HCT116 (cell line): ENCODE data around the gene DEPDC5. TPM values are rescaled to one million over a fixed set of nuclear protein-coding genes. Genes with fewer than 3 reads are reported as not detected.

ENCODE experiments used
- ATAC-seq: fragments of 200-7000 bp; cut with Tn5 transposase; 2 replicates; pipeline ENCODE4 v1.9.1; 2020; ENCODE audit warnings: mild to moderate bottlenecking, moderate library complexity
- BruUV-seq: library from RNA; stranded (reverse); fragments of 400-500 nt; replicated peaks from 2 replicates; lab custom pipeline; 2021; lab: Mats Ljungman, UMichigan
- CTCF ChIA-PET: fragments of 300-600 bp; sonication (Branson Sonifier 250); formaldehyde crosslinking; loops from one replicate; lab custom pipeline; 2021; ENCODE audit warnings: antibody characterized with exemption; lab: Charles Lee
- POLR2A ChIA-PET: fragments of 300-600, 350-600 bp; sonication (Branson Sonifier 250); formaldehyde crosslinking; loops from one replicate; lab custom pipeline; 2021; ENCODE audit warnings: antibody characterized with exemption; lab: Charles Lee
- RAD21 ChIA-PET, 2 experiments: fragments of 300-600 bp; sonication (Branson Sonifier 250); formaldehyde crosslinking; loops; one replicate each; lab custom pipeline; 2023; ENCODE audit warnings: low total read pairs in 2 of 2; ENCODE audit not compliant: uncharacterized antibody in 2 of 2, unreplicated experiment in 2 of 2, low non-redundant PET in 1 of 2; lab: Charles Lee
- DNase-seq: peaks from one replicate; pipeline ENCODE4 v3.0.0-alpha.2; 2010; ENCODE audit warnings: low read depth, low spot score
- H2AFZ ChIP-seq: fragments of 200-600 bp; shearing (Covaris generic), sonication (generic); 2 replicates; pipeline ENCODE4 v1.6.1; 2017; ENCODE audit warnings: low read depth, mixed run types, mixed read lengths, antibody characterized with exemption, low read length; ENCODE audit not compliant: poor library complexity, severe bottlenecking
- H3K27ac ChIP-seq: 2 replicates; pipeline ENCODE4 v1.5.1; 2012; ENCODE audit warnings: low read depth, low read length
- H3K27me3 ChIP-seq: fragments of 200-600 bp; sonication (generic); 2 replicates; pipeline ENCODE4 v1.6.1; 2016; ENCODE audit warnings: mixed run types, low read length, mixed read lengths; ENCODE audit not compliant: insufficient read depth
- H3K36me3 ChIP-seq, 2 experiments: fragments of 200-500 bp in 1 of 2; fragments of 200-600 bp in 1 of 2; sonication (Bioruptor generic) in 1 of 2; sonication (generic) in 1 of 2; 2 replicates each; pipeline versions ENCODE4 v1.5.1 to v1.6.1; 2014 to 2016; ENCODE audit warnings: low read length in 2 of 2, inconsistent platforms in 1 of 2, mixed read lengths in 1 of 2, mixed run types in 1 of 2; ENCODE audit not compliant: insufficient read depth in 2 of 2, control insufficient read depth in 1 of 2
- H3K4me1 ChIP-seq, 2 experiments: fragments of 200-600 bp in 1 of 2; sonication (generic) in 1 of 2; 2 replicates each; pipeline versions ENCODE4 v1.5.1 to v1.6.1; 2012 to 2017; ENCODE audit warnings: low read length in 2 of 2, inconsistent platforms in 1 of 2, mild to moderate bottlenecking in 1 of 2, mixed read lengths in 1 of 2, mixed run types in 1 of 2, moderate library complexity in 1 of 2; ENCODE audit not compliant: insufficient read depth in 2 of 2, control insufficient read depth in 1 of 2
- H3K4me2 ChIP-seq: fragments of 200-600 bp; sonication (generic); 2 replicates; pipeline ENCODE4 v1.6.1; 2017; ENCODE audit warnings: mixed run types, low read length, mixed read lengths
- H3K4me3 ChIP-seq, 2 experiments: fragments of 200-600 bp in 1 of 2; sonication (generic) in 1 of 2; replicated peaks in 1 of 2; 2 replicates each; pipeline ENCODE4 v1.5.1; 2011 to 2016; ENCODE audit warnings: low read length in 2 of 2, control low read depth in 1 of 2, low read depth in 1 of 2, mild to moderate bottlenecking in 1 of 2, mixed read lengths in 1 of 2, mixed run types in 1 of 2
- H3K79me2 ChIP-seq: fragments of 200-600 bp; sonication (generic); 2 replicates; pipeline ENCODE4 v1.6.1; 2017; ENCODE audit warnings: mild to moderate bottlenecking, mixed run types, low read length, moderate library complexity, mixed read lengths; ENCODE audit not compliant: insufficient read depth
- H3K9ac ChIP-seq: fragments of 200-600 bp; sonication (generic); 2 replicates; pipeline ENCODE4 v1.6.1; 2016; ENCODE audit warnings: low read length, mixed read lengths
- H3K9me2 ChIP-seq: fragments of 200-600 bp; sonication (generic), shearing (Covaris generic); 2 replicates; pipeline ENCODE4 v1.6.1; 2017; ENCODE audit warnings: mixed run types, mild to moderate bottlenecking, moderate library complexity; ENCODE audit not compliant: insufficient read depth
- H3K9me3 ChIP-seq, 2 experiments: fragments of 200-500 bp in 1 of 2; fragments of 200-600 bp in 1 of 2; sonication (Bioruptor generic) in 1 of 2; sonication (generic) in 1 of 2; 2 replicates each; pipeline ENCODE4 v1.6.1; 2014 to 2017; ENCODE audit warnings: low read length in 2 of 2, mixed read lengths in 2 of 2, inconsistent platforms in 1 of 2, low read depth in 1 of 2, mild to moderate bottlenecking in 1 of 2, mixed run types in 1 of 2, moderate library complexity in 1 of 2; ENCODE audit not compliant: control insufficient read depth in 1 of 2, insufficient read depth in 1 of 2
- H4K20me1 ChIP-seq: fragments of 200-600 bp; sonication (generic), shearing (Covaris generic); 2 replicates; pipeline ENCODE4 v1.6.1; 2017; ENCODE audit warnings: mixed run types, mild to moderate bottlenecking, moderate library complexity; ENCODE audit not compliant: insufficient read depth
- ATF3 ChIP-seq: IDR thresholded peaks from 2 replicates; pipeline ENCODE4 v1.6.1; 2012
- CBX3 ChIP-seq: IDR thresholded peaks from 2 replicates; pipeline ENCODE4 v1.6.1; 2012; ENCODE audit warnings: low read depth
- CEBPB ChIP-seq: IDR thresholded peaks from 2 replicates; pipeline ENCODE4 v1.6.1; 2012; ENCODE audit warnings: low read depth
- CTCF ChIP-seq, 3 experiments: fragments of 200-600 bp in 1 of 3; sonication (generic) in 1 of 3; IDR thresholded peaks in 2 of 3; conservative IDR thresholded peaks in 1 of 3; 2 replicates each; pipeline ENCODE4 v1.5.1; 2012 to 2017; ENCODE audit warnings: low read depth in 2 of 3, low read length in 2 of 3, antibody characterized with exemption in 1 of 3, borderline replicate concordance in 1 of 3, control low read depth in 1 of 3, mild to moderate bottlenecking in 1 of 3, mixed read lengths in 1 of 3, mixed run types in 1 of 3, moderate library complexity in 1 of 3; ENCODE audit not compliant: insufficient read depth in 1 of 3
- EGR1 ChIP-seq: IDR thresholded peaks from 2 replicates; pipeline ENCODE4 v1.6.1; 2012; ENCODE audit warnings: low read depth
- ELF1 ChIP-seq: IDR thresholded peaks from 2 replicates; pipeline ENCODE4 v1.6.1; 2012; ENCODE audit warnings: low read depth, borderline replicate concordance
- EZH2 ChIP-seq: fragments of 200-600 bp; sonication (generic); IDR thresholded peaks from 2 replicates; pipeline ENCODE4 v1.6.1; 2017; ENCODE audit warnings: antibody characterized with exemption, mixed run types
- JUND ChIP-seq: IDR thresholded peaks from 2 replicates; pipeline ENCODE4 v1.6.1; 2012
- POLR2A ChIP-seq: IDR thresholded peaks from 2 replicates; pipeline ENCODE4 v1.7.0; 2011; ENCODE audit warnings: borderline replicate concordance; ENCODE audit not compliant: insufficient read depth, insufficient read length; ENCODE audit errors: extremely low read depth
- POLR2AphosphoS5 ChIP-seq: IDR thresholded peaks from 2 replicates; pipeline ENCODE4 v1.6.1; 2011; ENCODE audit warnings: mild to moderate bottlenecking, low read depth, low read length, moderate library complexity
- RAD21 ChIP-seq: IDR thresholded peaks from 2 replicates; pipeline ENCODE4 v1.6.1; 2012; ENCODE audit warnings: low read depth, mild to moderate bottlenecking
- SIN3A ChIP-seq: IDR thresholded peaks from 2 replicates; pipeline ENCODE4 v1.6.1; 2012; ENCODE audit warnings: low read depth
- SP1 ChIP-seq: IDR thresholded peaks from 2 replicates; pipeline ENCODE4 v1.6.1; 2012; ENCODE audit warnings: low read depth
- SRF ChIP-seq: IDR thresholded peaks from 2 replicates; pipeline ENCODE4 v1.6.1; 2012; ENCODE audit warnings: low read depth
- TCF7L2 ChIP-seq: IDR thresholded peaks from 2 replicates; pipeline ENCODE4 v1.7.0; 2011; ENCODE audit warnings: borderline replicate concordance, inconsistent platforms; ENCODE audit not compliant: insufficient read depth, insufficient read length; ENCODE audit errors: extremely low read depth
- ZBTB33 ChIP-seq: IDR thresholded peaks from 2 replicates; pipeline ENCODE4 v1.6.1; 2011; ENCODE audit warnings: mild to moderate bottlenecking, low read length, moderate library complexity; ENCODE audit not compliant: insufficient replicate concordance; ENCODE audit errors: extremely low read depth
- ZFX ChIP-seq: fragments of 450-650 bp; IDR thresholded peaks from 2 replicates; pipeline ENCODE4 v1.6.1; 2017
- ZNF274 ChIP-seq: fragments of 200-500 bp; sonication (Bioruptor generic); IDR thresholded peaks from 2 replicates; pipeline ENCODE4 v1.6.1; 2014; ENCODE audit warnings: mild to moderate bottlenecking, low read depth, low read length, inconsistent platforms
- intact Hi-C: fragments of 100-400 bp; cut with micrococcal nuclease; formaldehyde crosslinking; loops from 2 replicates; pipeline ENCODE4 v1.10.0; 2022
- total RNA-seq: library from RNA; stranded (reverse); gene quantifications from one replicate; pipeline ENCODE4 v1.2.1, GENCODE V29; 2021; ENCODE audit not compliant: unreplicated experiment

The DEPDC5 gene
- total RNA-seq, 1 experiment from 2014 or later, result 35.0 TPM

- TF ChIP-seq CTCF (IDR thresholded peaks at IDR 0.05 in 2 of 3, conservative IDR thresholded peaks at IDR 0.05 in 1 of 3; ENCODE audit: borderline replicate concordance in 1 of 3, insufficient read depth in 1 of 3, low read depth in 2 of 3, low read length in 2 of 3) (no peak), ELF1 (no peak), SRF (no peak)
- TF ChIP-seq, all 23 proteins: peak for 0
Observed at GRCh38 chr22:31743871-31744270, 9.9 kb upstream of the DEPDC5 start (continued).

- peaks cover 66% of the 10 kb centered on the region for H3K79me2 ChIP-seq
- H2AFZ ChIP-seq, result no peak overlapping the region
- ATAC-seq, result no peak
- no peak overlapping the region for H3K27ac ChIP-seq
- no peak for TF ChIP-seq EGR1
- TF ChIP-seq TCF7L2, result no peak
- no peak for TF ChIP-seq ZNF274
- TF ChIP-seq EZH2, result no peak
- TF ChIP-seq RAD21, result no peak
- no peak for TF ChIP-seq ZFX
- TF ChIP-seq CBX3, result no peak
- no peak for TF ChIP-seq CEBPB
- no peak for TF ChIP-seq ATF3
- no peak for TF ChIP-seq SRF
- no peak for TF ChIP-seq ELF1
- TF ChIP-seq POLR2A, result no peak
- TF ChIP-seq SP1, result no peak
- no peak for TF ChIP-seq POLR2AphosphoS5
- TF ChIP-seq JUND, result no peak
- no peak for TF ChIP-seq ZBTB33
- TF ChIP-seq SIN3A, result no peak
- intact Hi-C loops, result no loop called here
- no peaks in the 10 kb centered on the region for H3K9me2 ChIP-seq
- no TSS peak for BruUV-seq
- no peak for DNase-seq
- no peaks in the 10 kb centered on the region for H3K9me3 ChIP-seq
- H3K4me2 ChIP-seq, result peak overlapping the region; percentile 85; the same call in 1 of the 2 replicates
- H4K20me1 ChIP-seq, result no peaks in the 10 kb centered on the region
- H3K27me3 ChIP-seq, result no peaks in the 10 kb centered on the region
- H3K4me1 ChIP-seq, result peaks cover 16 to 36% of the 10 kb centered on the region in 2 experiments; a peak in 3 of 4 replicates
- RAD21 ChIA-PET, result no interaction called here
- CTCF ChIA-PET, result no interaction called here
- H3K36me3 ChIP-seq, result peaks cover 0 to 4% of the 10 kb centered on the region in 2 experiments; a peak in 1 of 4 replicates
- POLR2A ChIA-PET, result interaction anchor here (0.7 kb wide), 1 partner anchor 651 kb away, joined by 4 read pairs; no protein-coding TSS in a partner anchor
- H3K9ac ChIP-seq, result 0 out of 2 replicates have a peak overlapping the region, but pooled peaks have one; percentile 99
- no peak overlapping the region for H3K4me3 ChIP-seq
Observed at GRCh38 chr22:31747441-31747840, 6.4 kb upstream of the DEPDC5 start.
